ENCODE measurements around the gene ASTL. TPM values are rescaled to one million over a fixed set of nuclear protein-coding genes. Genes with fewer than 3 reads are reported as not detected.
A peak's percentile ranks its signal among the peaks of the same experiment; 100 is the strongest.

Gene ASTL
- total RNA-seq, 3 donors from 2014 or later (not counting 1 experiment from before 2014, with no cell fraction given) = 5.5 to 11.3 (median 8.8) TPM

DNA sequence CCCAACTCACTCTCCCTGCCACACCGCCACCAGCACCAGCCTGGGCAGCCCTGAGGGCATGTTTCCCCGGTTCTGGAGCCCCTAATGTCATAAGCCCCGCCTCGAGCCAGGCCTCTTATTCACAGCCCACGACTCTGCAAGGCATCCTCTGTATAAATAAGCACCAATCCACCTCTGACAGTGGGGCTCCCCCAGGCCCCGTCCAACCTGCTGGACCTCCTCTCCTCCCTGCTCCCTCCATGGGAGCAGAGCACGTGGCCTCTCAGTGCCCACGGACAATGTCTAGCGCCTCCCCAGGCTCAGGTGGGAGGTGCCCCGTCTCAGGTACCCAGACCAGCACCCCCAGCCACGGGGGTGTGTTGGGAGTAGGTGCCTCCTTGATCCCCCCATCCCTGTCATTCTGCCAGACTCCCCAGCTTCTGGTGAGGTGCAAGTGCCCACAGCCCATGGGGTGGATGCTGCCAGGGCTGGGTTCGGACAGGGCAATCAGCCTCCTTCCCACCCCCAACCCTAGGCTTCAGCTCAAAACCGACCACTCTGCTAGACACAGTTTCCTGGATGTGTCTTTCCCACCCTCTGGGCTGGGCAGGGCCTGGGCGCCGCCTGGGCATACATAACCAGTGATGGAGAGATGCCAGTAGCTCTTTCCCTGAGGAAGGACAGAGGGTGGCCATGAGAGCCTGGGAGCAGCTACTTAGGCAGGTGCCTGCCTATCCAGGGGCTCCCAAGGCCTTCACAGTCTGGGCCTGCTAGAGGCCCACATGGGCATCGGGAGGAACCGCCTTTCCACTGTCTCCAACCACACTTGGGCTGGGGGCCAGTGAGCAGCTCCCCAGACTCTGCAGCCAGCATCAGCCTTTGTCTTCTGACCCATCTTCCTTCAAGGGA, 20.4 kb downstream of the ASTL start:
- H3K27me3 ChIP-seq (ENCODE audit: control insufficient read depth, insufficient read depth, low read length) = peaks cover 9% of the 10 kb centered on the region
- no peak overlapping the region for H3K4me3 ChIP-seq (ENCODE audit: low read length)
- H3K27me3 Mint-ChIP-seq (ENCODE audit: low read depth in 2 of 2) = peaks cover 40% of the 10 kb centered on the region in 2 donors
- peaks cover 9 to 36% of the 10 kb centered on the region in 2 donors for H3K4me1 Mint-ChIP-seq
- H3K9me3 Mint-ChIP-seq = no peaks in the 10 kb centered on the region
- ATAC-seq (no peak), DNase-seq (peak in 1 of 2 donors; percentile 29)
- TF ChIP-seq, protein P1, sequence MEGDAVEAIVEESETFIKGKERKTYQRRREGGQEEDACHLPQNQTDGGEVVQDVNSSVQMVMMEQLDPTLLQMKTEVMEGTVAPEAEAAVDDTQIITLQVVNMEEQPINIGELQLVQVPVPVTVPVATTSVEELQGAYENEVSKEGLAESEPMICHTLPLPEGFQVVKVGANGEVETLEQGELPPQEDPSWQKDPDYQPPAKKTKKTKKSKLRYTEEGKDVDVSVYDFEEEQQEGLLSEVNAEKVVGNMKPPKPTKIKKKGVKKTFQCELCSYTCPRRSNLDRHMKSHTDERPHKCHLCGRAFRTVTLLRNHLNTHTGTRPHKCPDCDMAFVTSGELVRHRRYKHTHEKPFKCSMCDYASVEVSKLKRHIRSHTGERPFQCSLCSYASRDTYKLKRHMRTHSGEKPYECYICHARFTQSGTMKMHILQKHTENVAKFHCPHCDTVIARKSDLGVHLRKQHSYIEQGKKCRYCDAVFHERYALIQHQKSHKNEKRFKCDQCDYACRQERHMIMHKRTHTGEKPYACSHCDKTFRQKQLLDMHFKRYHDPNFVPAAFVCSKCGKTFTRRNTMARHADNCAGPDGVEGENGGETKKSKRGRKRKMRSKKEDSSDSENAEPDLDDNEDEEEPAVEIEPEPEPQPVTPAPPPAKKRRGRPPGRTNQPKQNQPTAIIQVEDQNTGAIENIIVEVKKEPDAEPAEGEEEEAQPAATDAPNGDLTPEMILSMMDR (IDR thresholded peaks at IDR 0.05) = no peak
- no peaks in the 10 kb centered on the region for H3K36me3 ChIP-seq (ENCODE audit: control insufficient read depth, insufficient read depth, low read length)
- intact Hi-C loops (cut with micrococcal nuclease) = loop anchor here (10.0 kb wide), 1 partner anchor 93 kb away; no protein-coding TSS in a partner anchor
- H3K4me3 Mint-ChIP-seq = peak overlapping the region; percentile 47
- no peaks in the 10 kb centered on the region for H3K9me3 ChIP-seq (ENCODE audit: control insufficient read depth, insufficient read depth, low read length)
- H3K27ac Mint-ChIP-seq = no peak overlapping the region
- H3K4me1 ChIP-seq (ENCODE audit: control insufficient read depth, insufficient read depth, low read length) = peaks cover 8% of the 10 kb centered on the region
- no peak overlapping the region for H3K27ac ChIP-seq (ENCODE audit: low read length)
- no peaks in the 10 kb centered on the region for H3K36me3 Mint-ChIP-seq
- WGBS (ENCODE audit: insufficient coverage) = 59% methylated on average over 17 of the region's 17 CpGs

DNA sequence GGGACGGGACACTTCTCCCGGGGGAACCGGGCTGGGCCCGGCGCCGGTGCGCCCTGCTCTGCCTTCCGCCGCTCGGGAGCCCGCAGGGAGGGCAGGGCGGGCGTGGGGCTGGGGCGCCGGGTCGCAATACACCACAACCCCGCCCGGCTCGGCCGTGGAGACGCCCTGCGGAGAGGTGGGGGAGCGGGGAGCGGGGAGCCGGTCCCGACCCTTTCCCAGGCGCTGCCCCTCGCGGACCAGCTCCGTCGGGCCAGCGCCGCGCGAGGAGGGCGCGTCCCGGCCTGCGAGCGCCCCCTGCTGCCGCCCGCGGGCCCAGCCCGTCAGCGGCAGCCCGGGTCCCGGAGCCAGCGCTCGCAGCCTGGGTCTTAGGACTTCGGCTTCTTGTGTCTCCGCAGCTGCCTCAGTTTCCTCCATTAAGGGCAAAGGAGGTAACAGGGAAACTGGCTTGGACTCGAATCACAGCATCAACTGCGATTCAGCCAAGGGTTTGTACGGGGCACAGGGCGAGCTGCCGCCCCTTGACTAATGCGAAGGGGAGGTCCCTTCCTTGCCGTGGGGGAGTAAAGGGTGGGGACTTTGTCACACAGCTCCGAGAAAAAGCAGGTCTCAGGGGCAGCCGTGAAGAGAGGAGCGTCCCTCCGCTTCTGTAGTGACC, 21.3 kb downstream of the ASTL start:
- peak; percentile 69 to 84 for DNase-seq
- Mint-ChIP-seq H3K4me3 (peak overlapping the region; percentile 21), H3K27me3 (ENCODE audit: low read depth in 2 of 2) (peaks cover 40% of the 10 kb centered on the region in 2 donors), H3K27ac (no peak overlapping the region), H3K36me3 (no peaks in the 10 kb centered on the region), H3K4me1 (peaks cover 9 to 36% of the 10 kb centered on the region in 2 donors), H3K9me3 (no peaks in the 10 kb centered on the region)
- peak; percentile 83 to 87 (median 86) for ATAC-seq
- WGBS (ENCODE audit: insufficient coverage) = 2% methylated on average over 60 of the region's 62 CpGs
- Histone ChIP-seq H3K27ac (ENCODE audit: low read length) (no peak overlapping the region), H3K27me3 (ENCODE audit: control insufficient read depth, insufficient read depth, low read length) (peaks cover 9% of the 10 kb centered on the region), H3K4me3 (ENCODE audit: low read length) (no peak overlapping the region), H3K9me3 (ENCODE audit: control insufficient read depth, insufficient read depth, low read length) (no peaks in the 10 kb centered on the region), H3K4me1 (ENCODE audit: control insufficient read depth, insufficient read depth, low read length) (peaks cover 8% of the 10 kb centered on the region), H3K36me3 (ENCODE audit: control insufficient read depth, insufficient read depth, low read length) (no peaks in the 10 kb centered on the region)
- TF ChIP-seq, protein P1 (IDR thresholded peaks at IDR 0.05) = peak; percentile 97
- intact Hi-C loops (cut with micrococcal nuclease) = loop anchor here (10.0 kb wide), 1 partner anchor 92 kb away; no protein-coding TSS in a partner anchor

DNA sequence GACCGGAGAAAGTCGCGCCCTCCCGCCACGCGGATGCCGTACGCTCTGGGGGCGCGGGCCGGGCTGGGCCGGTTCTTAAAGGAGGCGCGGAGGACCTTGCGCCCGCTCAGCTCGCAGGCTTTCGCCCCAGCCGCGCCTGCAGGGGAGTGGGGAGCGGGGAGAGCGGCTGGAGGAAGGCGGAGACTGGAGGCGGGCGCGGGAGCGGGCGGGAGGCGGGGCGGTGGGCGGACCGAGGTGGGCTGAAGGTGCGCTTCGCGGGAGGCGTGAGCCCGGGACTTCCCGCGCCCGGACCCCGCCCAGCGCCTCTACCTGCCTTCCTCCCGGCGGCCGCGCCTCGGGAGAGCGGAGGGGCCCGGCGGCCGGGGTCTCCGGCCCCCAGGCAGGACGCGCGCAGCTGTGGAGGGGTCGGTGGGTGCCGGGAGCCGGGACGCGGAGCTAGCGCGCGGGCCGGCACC, 21.9 kb downstream of the ASTL start, which contains the start of gene ADRA2B:
TSS of gene ADRA2B (minus strand) at position 148 of the 455 bp plus-strand sequence. CDS start 422 bp downstream, outside the sequence.
- H3K36me3 ChIP-seq (ENCODE audit: control insufficient read depth, insufficient read depth, low read length) = no peaks in the 10 kb centered on the region
- H3K27me3 ChIP-seq (ENCODE audit: control insufficient read depth, insufficient read depth, low read length) = peaks cover 9% of the 10 kb centered on the region
- peak within 1 kb of the TSS in 1 of 2 donors; percentile 74 for H3K27ac Mint-ChIP-seq
- no peaks in the 10 kb centered on the region for H3K9me3 ChIP-seq (ENCODE audit: control insufficient read depth, insufficient read depth, low read length)
- under 1% methylated on average over 64 of the region's 64 CpGs for WGBS (ENCODE audit: insufficient coverage)
- DNase-seq (peak in 1 of 2 donors; percentile 89), ATAC-seq (peak; percentile 58 to 69 (median 60))
- no peaks in the 10 kb centered on the region for H3K9me3 Mint-ChIP-seq
- TF ChIP-seq, protein P1 (IDR thresholded peaks at IDR 0.05) = no peak
- H3K4me1 ChIP-seq (ENCODE audit: control insufficient read depth, insufficient read depth, low read length) = peaks cover 8% of the 10 kb centered on the region
- H3K4me3 Mint-ChIP-seq = peak within 1 kb of the TSS; percentile 84
- no peak within 1 kb of the TSS for H3K4me3 ChIP-seq (ENCODE audit: low read length)
- intact Hi-C loops (cut with micrococcal nuclease) = loop anchor here (10.0 kb wide), 1 partner anchor 92 kb away; no protein-coding TSS in a partner anchor
- no peaks in the 10 kb centered on the region for H3K36me3 Mint-ChIP-seq
- no peak within 1 kb of the TSS for H3K27ac ChIP-seq (ENCODE audit: low read length)
- peaks cover 9 to 33% of the 10 kb centered on the region in 2 donors for H3K4me1 Mint-ChIP-seq
- peaks cover 35 to 38% of the 10 kb centered on the region in 2 donors for H3K27me3 Mint-ChIP-seq (ENCODE audit: low read depth in 2 of 2)

Data from natural killer cell (primary cell).